RKO (cell line): ENCODE results near the gene ATP2C1.
"Not testable (repeated sequence)": the region's sequence is repeated elsewhere in the genome, so short reads cannot be mapped to it uniquely, and the experiment has no call there.

Experiments
- DNase-seq: peaks from one replicate; pipeline ENCODE4 v3.0.0-alpha.2; 2016; ENCODE audit warnings: low spot score

The ATP2C1 gene, protein sequence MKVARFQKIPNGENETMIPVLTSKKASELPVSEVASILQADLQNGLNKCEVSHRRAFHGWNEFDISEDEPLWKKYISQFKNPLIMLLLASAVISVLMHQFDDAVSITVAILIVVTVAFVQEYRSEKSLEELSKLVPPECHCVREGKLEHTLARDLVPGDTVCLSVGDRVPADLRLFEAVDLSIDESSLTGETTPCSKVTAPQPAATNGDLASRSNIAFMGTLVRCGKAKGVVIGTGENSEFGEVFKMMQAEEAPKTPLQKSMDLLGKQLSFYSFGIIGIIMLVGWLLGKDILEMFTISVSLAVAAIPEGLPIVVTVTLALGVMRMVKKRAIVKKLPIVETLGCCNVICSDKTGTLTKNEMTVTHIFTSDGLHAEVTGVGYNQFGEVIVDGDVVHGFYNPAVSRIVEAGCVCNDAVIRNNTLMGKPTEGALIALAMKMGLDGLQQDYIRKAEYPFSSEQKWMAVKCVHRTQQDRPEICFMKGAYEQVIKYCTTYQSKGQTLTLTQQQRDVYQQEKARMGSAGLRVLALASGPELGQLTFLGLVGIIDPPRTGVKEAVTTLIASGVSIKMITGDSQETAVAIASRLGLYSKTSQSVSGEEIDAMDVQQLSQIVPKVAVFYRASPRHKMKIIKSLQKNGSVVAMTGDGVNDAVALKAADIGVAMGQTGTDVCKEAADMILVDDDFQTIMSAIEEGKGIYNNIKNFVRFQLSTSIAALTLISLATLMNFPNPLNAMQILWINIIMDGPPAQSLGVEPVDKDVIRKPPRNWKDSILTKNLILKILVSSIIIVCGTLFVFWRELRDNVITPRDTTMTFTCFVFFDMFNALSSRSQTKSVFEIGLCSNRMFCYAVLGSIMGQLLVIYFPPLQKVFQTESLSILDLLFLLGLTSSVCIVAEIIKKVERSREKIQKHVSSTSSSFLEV

DNA sequence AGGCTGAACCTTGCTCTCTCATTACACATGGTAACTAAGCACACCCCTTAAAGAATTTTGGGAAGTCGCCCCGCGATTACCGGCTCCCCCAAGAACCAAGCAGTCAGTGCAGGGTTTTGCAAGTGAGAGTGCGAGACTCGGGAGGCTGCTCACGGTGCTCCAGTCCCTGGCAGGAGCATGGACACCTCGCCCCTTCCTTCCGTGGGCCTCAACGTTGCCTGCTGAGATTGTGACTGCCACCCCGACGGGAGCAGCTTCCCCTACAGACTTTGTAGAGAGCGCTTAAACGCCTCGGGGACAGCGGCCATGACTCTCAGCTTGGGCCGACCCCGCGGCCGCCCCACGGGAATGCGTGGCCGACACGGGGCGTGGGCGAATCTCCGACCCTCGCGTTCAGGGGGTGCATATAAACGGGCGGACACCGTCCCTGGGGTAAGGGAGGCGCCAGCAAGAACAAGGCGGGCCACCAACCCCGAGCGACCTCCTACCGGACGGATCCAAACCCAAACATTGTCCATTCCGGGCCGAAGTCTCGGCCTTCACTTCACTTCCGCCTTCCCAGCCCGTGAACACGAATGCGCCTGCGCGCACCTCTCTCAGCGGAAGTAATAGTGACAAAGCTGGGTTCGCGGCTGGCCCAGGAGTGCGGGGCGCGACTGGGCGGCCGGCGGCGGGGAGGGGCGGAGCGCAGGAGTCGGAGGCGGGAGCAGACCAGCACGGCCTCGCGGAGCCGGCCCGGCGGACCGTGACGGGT lies at the start of gene ATP2C1:
ATP2C1 (plus strand) TSS at position 709 of the 754 bp plus-strand sequence. CDS start 686 bp downstream, outside the sequence.
- DNase-seq, result peak; percentile 93

DNA sequence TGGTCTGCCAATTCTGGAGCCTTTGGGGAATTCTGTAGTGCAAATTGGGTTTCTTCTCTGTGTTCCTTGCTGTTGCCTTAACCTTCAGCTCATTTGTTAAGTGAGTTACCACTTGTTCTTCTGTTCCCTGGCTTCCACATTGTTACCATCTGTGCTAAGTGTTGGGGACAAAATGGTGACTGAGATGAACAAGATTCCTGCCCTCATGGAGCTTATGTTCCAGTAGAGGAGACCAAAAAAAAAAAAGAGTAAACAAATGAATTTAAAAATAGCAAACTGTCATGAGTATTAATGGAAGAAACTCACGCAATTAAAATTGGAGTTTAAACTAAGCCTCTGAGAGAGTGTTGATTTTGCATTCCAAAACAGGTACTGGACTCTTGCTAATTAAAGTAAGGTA lies 49.4 kb upstream of the ATP2C1 start:
- DNase-seq, result no peak

DNA sequence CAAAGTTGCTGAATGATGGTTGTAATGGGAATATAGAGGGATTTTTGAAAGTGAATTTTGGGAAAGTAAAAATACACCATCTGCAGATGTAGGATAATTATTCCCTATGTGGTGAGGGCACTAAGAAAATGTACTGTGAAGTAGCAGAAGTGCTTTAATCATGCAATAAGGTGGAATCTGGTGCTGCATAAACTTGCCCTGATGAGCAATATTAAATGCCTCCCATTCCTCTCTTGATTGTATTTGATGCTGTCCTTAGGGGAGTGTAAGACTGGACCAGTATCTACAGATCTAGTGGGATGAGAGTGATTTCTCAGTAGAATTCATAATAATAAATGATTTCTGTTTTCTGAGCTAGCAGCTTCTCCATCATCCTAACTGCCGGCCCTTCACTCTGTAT lies 47.7 kb upstream of the ATP2C1 start:
- no peak for DNase-seq

DNA sequence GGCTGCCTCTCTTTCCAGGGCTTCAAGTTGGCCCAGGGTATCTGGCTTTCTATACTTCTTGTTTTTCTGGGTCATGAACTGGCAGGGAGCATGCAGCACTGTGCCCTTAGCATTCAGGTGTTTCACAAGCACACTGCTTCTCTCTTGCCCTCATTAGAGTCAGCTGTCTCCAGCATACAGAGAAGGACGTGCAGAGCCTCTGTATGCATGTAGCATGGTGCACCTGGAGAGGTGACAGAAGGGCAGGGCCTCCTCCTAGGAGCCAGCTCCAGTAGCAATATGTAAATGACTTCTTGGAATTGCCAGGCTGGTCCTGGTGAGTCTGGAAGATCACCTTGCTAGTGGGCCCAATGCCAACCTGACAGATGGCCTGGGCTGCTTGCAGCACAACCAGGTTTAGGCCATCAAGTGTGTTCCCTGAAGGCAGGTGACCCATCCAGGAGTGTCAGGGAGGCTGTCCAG lies 44.8 kb upstream of the ATP2C1 start:
- DNase-seq, result no peak

DNA sequence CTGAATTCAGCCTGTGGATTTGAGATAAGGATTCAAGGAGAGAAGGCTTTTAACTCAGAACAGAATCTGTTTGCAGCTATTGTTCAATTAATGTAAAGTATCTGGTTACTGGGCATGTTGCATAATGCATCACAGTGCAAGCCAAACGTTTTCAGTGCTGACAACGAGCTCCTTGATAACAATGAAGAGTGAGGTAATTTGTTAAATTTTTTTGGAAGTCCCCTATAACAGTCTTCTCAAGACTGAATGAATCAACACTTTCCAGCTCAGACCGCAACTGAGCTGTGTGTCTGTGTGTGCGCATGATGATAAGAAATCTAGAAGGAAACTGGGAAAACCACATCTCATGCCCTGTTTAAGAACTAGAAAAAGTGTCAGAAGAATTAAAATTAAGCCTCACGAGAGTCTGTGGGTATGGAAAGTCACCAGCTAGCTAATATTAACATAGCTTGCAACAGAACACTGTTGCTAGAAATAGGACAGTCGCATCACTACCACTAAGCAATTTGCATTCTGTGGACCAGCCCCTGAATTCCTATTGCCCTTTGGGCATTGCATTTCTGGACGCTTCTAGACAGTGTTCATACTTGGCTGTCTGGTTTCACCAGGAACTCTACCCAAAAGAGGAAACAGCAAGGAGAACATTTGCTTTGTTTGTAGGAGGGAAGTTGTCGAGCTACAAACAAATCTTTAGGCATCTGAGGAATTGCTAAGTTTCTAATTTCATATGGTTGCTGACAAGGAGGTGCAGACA lies 43.7 kb upstream of the ATP2C1 start:
- no peak for DNase-seq

DNA sequence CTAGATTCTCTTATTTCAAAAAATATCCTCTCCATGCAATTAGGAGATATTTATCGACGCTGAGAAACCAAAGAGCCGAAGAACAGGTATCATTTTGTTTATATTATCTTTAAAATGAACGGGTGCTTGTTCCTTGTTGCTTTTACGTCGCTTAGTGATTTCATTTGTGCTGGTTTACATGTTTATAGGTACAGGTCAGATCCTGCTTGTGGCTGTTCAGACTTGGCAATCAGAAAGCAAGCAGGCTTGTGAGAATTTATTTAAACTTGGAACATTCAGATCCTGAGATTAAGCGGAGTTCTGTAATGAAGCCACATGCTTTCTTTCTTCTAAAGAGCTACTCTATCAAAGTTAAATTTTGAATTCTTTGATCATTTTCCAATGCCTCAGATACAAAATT lies 43.0 kb upstream of the ATP2C1 start:
- DNase-seq, result no peak

DNA sequence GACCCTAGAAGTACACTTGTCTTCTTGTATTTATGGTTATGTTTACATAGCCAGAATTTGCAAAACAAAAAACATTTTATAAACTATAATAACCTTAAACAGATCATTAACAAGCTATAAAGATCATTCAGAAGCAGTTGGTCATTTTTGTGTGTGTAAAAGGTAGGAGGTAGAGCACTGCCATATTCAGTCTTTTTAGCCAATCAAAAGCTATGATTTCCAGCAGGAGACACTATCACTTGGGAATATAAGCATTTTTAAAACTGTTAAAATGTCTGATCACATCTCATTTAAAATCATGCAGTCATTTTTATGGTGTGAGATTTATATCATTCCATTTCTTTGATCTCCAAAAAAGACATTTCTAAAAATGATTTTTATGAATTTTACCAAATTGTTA lies 42.6 kb upstream of the ATP2C1 start:
- no peak for DNase-seq

DNA sequence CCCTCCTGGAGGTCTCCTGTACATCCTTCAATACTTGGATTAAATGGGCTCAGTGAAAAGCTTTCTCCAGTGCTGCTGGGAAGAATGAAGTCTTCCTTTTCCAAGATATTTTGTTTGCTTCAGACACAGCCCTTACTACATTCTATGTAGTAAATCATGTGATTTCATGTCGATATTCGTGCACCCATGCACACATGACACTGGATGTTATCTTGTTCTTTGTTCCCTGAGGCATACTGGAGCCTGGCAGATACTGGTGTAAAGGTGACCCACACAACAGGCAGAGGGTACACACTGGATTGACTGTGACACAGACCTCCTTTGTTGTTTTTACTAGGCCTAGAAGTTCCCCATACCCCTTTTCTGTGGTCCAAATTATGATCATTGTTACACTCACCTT lies 40.3 kb upstream of the ATP2C1 start:
- no peak for DNase-seq

DNA sequence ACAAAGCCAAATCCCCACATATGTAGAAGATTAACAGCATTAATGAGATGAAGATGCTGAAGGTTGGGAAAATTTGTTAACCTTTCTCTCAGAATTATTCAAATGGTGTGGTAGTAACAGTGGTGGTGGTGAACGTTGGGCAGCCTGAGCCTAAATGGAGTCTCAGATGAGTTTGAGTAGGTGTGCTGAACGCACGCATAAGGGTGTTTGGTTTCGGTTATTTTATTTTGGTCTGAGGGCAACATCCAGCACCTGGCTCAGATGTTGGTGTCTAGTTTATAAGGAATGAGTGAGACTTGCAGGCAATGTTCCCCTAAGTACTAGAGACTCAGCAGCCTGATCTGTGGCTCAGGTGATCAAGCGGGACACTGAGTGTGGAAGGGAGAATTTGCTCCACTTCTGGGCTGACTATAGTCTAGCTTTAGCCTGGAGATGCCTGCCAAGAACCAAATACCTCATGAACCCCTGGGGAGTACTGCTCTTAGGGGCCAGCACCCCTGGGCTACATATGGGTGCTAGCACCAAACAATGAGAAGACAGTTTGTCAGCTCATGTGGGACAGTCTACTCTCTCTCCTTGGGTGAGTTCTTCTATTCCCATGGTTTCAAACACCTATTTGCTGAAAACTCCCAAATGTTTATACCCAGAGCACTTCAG lies 39.5 kb upstream of the ATP2C1 start:
- no peak for DNase-seq

DNA sequence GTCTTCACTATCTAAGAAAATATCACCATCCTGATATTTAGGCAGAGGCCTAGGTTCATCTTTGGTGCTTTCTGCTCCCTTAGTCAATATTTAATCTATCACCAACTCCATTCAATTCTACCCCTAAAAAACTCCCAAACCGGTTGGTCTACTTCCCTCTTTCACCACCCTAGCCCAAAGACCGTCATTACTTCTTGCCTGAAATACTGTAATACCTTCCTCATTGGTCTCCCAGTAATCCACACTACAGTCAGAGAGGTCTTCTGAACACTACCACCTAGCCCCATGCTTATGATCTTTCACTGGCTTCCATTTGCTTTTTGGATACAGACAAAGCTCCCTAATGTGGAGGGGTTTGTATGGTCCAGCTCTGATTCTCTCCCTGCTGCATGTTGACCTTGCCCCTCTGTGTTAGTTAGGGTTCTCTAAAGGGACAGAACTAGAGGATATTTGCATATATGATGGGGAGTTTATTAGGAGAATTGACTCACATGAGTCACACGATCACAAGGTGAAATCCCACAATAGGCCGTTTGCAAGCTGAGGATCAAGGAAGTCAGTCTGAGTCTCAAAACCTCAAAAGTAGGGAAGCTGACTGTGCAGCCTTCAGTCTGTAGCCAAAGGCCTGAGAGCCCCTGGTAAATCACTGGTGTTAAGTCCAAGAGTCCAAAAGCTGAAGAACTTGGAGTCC lies 36.4 kb upstream of the ATP2C1 start:
- no peak for DNase-seq

DNA sequence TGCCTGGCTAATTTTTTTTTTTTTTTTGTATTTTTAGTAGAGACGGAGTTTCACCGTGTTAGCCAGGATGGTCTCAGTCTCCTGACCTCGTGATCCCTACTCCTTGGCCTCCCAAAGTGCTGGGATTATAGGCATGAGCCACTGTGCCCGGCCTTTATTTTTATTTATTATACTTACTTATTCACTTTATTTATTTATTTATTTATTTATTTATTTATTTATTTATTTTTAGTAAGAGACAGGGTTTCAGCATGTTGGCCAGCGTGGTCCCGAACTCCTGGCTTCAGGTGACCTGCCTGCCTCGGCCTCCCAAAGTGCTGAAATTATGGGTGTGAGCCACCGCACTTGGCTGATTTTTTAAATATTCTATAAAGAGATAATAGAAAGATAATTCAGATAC lies 31.8 kb upstream of the ATP2C1 start:
- DNase-seq, result not testable (repeated sequence)

DNA sequence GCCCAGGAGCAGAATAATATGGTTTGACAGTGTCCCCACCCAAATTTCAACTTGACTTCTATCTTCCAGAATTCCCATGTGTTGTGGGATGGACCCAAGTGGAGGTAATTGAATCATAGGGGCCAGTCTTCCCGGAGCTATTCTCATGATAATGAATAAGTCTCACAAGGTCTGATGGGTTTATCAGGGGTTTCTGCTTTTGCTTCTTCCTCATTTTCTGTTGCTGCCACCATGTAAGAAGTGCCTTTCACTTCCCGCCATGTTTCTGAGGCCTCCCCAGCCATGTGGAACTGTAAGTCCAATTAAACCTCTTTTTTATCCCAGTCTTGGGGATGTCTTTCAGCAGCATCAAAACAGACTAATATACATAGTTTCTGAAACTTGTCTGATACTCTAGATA lies 28.4 kb upstream of the ATP2C1 start:
- DNase-seq, result no peak

DNA sequence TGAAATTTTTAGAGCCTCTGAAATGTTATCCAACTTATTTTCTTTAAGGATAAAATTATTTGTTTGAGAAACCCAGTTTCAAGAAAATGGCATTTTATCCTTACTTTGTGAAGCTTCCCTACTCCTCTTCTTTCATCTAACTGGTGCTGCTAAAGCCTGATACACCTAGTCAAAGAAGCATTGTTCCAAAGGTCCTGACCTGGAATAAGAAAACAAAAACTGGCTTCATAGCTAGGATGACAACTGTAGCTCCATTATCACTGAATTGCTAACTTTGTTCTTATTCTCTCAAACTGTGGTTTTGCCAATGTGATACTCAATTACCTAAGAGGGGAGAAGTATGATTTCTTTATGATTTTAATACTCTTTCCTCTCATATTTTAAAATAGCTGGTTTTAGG lies 27.6 kb upstream of the ATP2C1 start:
- no peak for DNase-seq

DNA sequence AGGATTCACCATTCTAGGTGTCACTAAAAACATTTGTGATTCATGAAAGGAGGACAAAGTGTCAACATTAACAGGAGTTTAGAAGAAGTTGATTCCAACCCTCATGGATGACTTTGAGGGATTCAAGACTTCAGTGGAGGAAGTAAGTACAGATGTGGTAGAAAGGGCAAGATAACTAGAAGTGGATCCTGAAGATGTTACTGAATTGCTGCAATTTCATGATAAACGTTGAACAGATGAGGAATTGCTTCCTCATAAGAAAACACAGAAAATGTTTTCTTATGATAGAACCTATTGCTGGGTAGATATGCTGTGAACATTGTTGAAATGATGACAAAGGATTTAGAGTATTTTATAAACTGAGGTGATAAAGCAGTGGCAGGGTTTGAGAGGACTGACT lies 23.5 kb upstream of the ATP2C1 start:
- DNase-seq, result no peak

DNA sequence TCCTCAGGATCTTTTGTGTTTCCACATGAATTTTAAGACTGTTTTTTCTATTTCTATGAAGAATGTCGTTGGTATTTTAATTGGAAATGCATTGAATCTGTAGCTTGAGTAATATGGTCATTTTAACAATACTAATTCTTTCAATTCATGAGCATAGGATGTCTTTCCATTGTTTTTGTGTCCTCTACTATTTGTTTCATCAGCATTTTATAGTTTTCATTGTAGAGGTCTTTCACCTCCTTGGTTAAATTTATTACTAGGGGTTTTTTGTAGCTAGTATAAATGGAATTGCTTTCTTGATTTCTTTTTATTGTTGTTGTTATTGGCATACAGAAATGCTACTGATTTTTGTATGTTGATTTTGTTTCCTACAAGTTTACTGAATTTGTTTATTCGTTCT lies 17.3 kb upstream of the ATP2C1 start:
- no peak for DNase-seq

DNA sequence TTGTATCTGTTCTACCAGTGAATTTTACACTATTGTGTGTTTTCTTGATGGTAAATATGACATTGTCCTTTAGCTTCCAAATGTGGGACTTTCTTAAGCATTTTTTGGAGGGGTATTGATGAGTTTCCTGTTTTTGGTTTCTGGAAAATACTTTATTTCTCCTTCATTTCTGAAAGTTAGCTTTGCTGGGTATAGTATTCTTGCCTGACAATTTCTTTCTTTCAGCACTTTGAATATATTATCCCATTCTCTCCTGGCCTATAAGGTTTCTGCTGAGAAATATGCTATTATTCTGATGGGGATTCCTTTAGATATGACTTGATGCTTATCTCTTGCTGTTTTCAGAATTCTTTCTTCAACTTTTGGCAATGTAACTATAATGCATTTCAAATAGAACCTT lies 15.4 kb upstream of the ATP2C1 start:
- no peak for DNase-seq

DNA sequence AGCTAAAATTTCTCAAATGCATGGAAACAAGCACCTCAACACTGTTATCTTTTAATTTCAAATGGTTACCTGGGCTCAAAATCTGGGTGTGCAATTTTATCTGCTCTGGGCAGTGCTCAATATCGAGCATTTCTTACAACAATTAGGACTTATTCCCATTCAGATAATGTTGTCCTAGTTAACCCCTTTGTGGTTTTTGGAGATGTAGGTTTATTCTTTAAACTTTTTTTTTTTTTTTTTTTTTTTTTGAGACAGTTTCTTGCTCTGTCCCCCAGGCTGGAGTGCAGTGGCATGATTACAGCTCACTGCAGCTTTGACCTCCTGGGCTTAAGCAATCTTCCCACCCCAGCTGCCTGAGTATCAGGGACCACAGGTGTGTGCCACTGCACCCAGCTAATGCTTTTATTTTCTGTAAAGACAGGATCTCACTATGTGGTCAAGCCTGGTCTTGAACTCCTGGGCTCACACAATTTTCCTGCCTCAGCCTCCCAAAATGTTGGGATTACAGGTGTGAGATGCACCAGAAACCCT lies 4.4 kb upstream of the ATP2C1 start:
- DNase-seq, result no peak

DNA sequence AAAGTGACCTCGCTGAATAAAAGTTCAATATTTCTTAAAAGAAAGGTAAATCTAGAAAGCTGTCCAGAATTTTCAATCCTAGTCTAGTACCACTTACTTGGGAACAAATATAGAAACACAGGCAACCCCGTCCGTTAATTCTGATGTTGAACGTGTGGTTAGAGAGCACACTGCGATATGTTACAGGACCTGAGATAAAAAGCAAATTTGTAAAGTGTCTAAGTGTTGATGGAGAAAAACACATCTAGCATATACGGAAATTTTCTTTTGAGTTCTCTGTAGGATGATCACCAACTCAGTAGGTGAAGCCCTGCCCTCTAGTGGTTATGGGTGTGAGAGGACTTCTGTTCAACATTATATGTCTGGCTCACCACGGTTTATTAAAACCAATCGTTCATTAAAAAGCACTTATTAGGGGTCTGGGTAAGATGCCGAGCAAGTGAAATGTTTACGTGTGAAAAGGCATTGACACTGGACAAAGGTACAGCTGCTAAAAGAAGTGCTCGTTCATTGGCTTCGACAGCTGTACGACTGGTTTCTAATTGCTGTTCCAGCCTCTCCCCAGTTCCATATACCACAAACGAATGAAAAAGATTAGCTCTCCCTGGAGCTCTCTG lies 1.0 kb upstream of the ATP2C1 start:
- DNase-seq, result peak; percentile 86

DNA sequence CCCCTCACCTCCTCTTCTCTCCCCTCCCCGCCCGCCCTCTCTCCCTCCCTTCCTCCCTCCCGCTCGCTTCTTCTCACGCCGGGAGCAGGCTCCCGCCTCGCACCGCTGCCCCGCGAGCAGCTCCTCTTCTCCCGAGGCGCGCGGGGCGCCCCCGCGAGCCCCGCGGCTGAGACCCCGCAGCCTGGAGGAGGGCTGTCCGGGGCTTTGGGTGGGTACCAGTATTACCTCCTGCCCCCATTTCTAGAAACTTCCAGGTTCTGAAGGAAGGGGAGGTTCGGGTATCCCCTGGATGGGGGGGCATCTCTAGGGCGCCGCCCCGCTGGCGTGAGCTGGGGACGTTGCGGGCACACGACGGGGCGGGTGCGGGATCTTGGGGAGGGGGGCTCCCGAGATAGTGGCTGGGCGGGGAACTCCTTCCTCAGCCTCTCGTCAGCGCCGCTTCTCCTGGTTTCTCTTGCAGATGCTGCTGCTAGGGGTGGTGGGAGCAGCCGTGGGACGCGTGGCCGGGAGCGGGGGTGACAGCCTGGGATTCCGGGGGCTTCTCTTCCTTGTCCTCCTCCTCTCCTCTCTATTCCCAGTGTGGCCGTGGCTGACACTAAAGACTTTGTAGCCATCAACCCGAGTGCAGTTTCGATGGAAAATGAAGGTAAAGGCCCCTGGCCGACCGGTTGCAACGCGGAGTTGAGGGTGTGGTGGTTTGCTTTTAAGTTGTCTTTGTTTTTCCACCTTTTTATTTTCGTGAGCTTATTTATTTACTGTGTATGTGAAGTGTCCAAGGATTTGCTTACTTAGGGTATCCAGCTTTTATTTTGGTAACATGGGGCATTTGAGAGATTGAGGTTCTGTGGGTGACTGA lies 474 bp downstream of the ATP2C1 start:
- peak; percentile 38 for DNase-seq
